ENCODE measurements around the gene ATP13A3. TPM values are rescaled to one million over a fixed set of nuclear protein-coding genes. Genes with fewer than 3 reads are reported as not detected.

ATP13A3 gene
- total and polyA plus RNA-seq, 4 donors: 33.6 to 257 (median 56.4) TPM

- H3K36me3 ChIP-seq (ENCODE audit: control insufficient read depth in 4 of 4, insufficient read depth in 3 of 4, low read depth in 1 of 4, low read length in 3 of 4): no peaks in the 10 kb centered on the region
- no peak overlapping the region for H3K4me3 ChIP-seq (ENCODE audit: low read depth in 1 of 3, low read length in 3 of 3)
- TF ChIP-seq NR2F2 (IDR thresholded peaks at IDR 0.05) (no peak), HNF4A (conservative IDR thresholded peaks at IDR 0.05) (no peak), EGR1 (IDR thresholded peaks at IDR 0.05; ENCODE audit: low read depth in 2 of 2) (no peak), FOXA1 (IDR thresholded peaks at IDR 0.05) (no peak), MAX (IDR thresholded peaks at IDR 0.05) (no peak), RAD21 (IDR thresholded peaks at IDR 0.05) (no peak), YY1 (IDR thresholded peaks at IDR 0.05) (no peak), RXRA (IDR thresholded peaks at IDR 0.05) (no peak), CTCF (IDR thresholded peaks at IDR 0.05; ENCODE audit: low read depth, low read length, missing input control) (no peak), REST (IDR thresholded peaks at IDR 0.05) (no peak), SP1 (IDR thresholded peaks at IDR 0.05) (no peak), JUND (IDR thresholded peaks at IDR 0.05) (no peak), TAF1 (conservative IDR thresholded peaks at IDR 0.05) (no peak), ZBTB33 (IDR thresholded peaks at IDR 0.05) (no peak), HNF4G (IDR thresholded peaks at IDR 0.05) (no peak), GABPA (IDR thresholded peaks at IDR 0.05 in 1 of 2, conservative IDR thresholded peaks at IDR 0.05 in 1 of 2) (no peak), FOXA2 (IDR thresholded peaks at IDR 0.05) (no peak)
- 74% methylated on average over 18 of the region's 18 CpGs for WGBS
- H3K4me1 ChIP-seq (ENCODE audit: control insufficient read depth in 4 of 4, insufficient read depth in 4 of 4, low read length in 3 of 4): peaks cover 0 to 9% (median 3%) of the 10 kb centered on the region in 4 donors
- no peak overlapping the region for H3K27ac ChIP-seq (ENCODE audit: low read depth in 1 of 2, low read length in 2 of 2)
- DNase-seq (ENCODE audit: low spot score): no peak
- peaks cover 0 to 4% (median under 1%) of the 10 kb centered on the region in 4 donors for H3K27me3 ChIP-seq (ENCODE audit: control insufficient read depth in 4 of 4, insufficient read depth in 4 of 4, low read length in 3 of 4)
- no peaks in the 10 kb centered on the region for H3K9me3 ChIP-seq (ENCODE audit: control insufficient read depth in 4 of 4, low read length in 3 of 4)
- H3K9ac ChIP-seq (ENCODE audit: low read depth in 1 of 2, low read length in 2 of 2): no peak overlapping the region
Measured at GRCh38 chr3:194367992-194368841, 118.6 kb downstream of the ATP13A3 start.
